HL-60 (cell line): ENCODE measurements around the gene FARP1.

Source experiments
- POLR2AphosphoS5 ChIP-seq: IDR thresholded peaks from 2 replicates; pipeline ENCODE4 v1.6.1; 2012; ENCODE audit warnings: low read depth
- TF ChIP-seq, protein P1 (sequence below): IDR thresholded peaks from one replicate; pipeline ENCODE4 v1.5.1; 2011; ENCODE audit warnings: low read length, control low read depth, inconsistent platforms; ENCODE audit not compliant: insufficient read depth

DNA sequence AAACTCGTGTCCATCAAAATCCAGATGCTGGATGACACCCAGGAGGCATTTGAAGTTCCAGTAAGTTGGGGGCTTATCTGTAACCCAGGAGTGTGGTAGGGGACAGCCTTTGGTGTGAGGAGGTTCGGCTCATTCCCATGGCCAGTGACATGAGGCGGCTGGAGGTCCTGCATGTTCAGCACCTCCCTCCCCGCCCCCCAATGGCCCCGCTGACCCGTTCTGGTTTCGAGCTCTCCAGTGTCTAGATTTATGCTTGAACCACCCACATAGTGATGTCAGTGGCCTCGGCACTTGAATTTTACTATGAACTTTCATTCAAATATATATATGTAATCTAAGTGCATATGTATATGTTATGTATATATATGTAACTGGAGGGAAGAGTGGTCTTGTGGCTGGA is 70.5 kb downstream of the FARP1 start:
- no peak for TF ChIP-seq POLR2AphosphoS5
- TF ChIP-seq, protein P1, sequence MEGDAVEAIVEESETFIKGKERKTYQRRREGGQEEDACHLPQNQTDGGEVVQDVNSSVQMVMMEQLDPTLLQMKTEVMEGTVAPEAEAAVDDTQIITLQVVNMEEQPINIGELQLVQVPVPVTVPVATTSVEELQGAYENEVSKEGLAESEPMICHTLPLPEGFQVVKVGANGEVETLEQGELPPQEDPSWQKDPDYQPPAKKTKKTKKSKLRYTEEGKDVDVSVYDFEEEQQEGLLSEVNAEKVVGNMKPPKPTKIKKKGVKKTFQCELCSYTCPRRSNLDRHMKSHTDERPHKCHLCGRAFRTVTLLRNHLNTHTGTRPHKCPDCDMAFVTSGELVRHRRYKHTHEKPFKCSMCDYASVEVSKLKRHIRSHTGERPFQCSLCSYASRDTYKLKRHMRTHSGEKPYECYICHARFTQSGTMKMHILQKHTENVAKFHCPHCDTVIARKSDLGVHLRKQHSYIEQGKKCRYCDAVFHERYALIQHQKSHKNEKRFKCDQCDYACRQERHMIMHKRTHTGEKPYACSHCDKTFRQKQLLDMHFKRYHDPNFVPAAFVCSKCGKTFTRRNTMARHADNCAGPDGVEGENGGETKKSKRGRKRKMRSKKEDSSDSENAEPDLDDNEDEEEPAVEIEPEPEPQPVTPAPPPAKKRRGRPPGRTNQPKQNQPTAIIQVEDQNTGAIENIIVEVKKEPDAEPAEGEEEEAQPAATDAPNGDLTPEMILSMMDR: no peak
